ENCODE data around the gene SUPT20HL2.

The SUPT20HL2 gene

GRCh38 chrX:24292353-24292752 lies 21.5 kb downstream of the SUPT20HL2 start:
- DNase-seq (ENCODE audit: low read depth): no peak
- H3K4me3 ChIP-seq (ENCODE audit: low read depth, low read length): no peak overlapping the region
- TF ChIP-seq CTCF (IDR thresholded peaks at IDR 0.05; ENCODE audit: low read depth, low read length, missing control alignments): no peak

GRCh38 chrX:24285082-24285481 lies 28.8 kb downstream of the SUPT20HL2 start:
- DNase-seq (ENCODE audit: low read depth): no peak
- H3K4me3 ChIP-seq (ENCODE audit: low read depth, low read length): no peak overlapping the region
- peak; percentile 8 for TF ChIP-seq CTCF (IDR thresholded peaks at IDR 0.05; ENCODE audit: low read depth, low read length, missing control alignments)

GRCh38 chrX:24283127-24283794 lies 30.6 kb downstream of the SUPT20HL2 start:
- no peak overlapping the region for H3K4me3 ChIP-seq (ENCODE audit: low read depth, low read length)
- DNase-seq (ENCODE audit: low read depth): no peak
- TF ChIP-seq CTCF (IDR thresholded peaks at IDR 0.05; ENCODE audit: low read depth, low read length, missing control alignments): no peak

DNA sequence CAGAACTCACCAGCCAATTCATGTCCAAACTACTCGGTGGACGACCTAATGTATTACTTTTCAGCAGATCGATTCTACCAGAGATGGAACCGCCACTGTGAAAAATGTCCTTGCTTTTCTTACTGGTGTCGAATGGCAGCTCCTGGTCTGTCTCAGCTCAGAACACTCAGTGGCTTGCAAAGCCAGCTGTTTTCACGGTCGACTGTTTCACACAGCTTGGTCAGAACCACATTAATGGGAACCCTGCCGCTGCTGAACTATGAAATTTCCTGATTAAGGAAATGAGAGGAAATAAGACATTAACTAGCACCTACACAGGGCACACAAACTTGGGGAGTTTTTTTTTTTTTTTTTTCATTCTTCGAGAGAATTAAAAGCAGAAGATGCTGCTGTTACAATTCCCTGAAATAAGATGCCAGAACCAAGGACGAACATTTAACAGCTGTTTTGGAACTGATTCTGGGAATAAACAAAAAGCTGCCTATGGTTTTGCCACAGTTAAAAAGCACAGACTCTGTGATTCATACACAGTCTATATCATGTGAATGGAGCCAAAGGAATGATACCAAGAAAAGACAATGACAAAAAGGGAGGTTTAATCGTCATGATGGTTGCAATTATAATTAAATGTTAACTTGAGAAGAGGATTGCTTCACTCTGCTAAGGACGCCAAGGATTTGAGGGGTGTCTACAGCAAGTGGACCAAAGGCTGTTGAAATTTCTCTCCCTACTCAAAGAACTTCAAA lies 31.3 kb downstream of the SUPT20HL2 start:
- no peak for DNase-seq (ENCODE audit: low read depth)
- no peak for TF ChIP-seq CTCF (IDR thresholded peaks at IDR 0.05; ENCODE audit: low read depth, low read length, missing control alignments)
- no peak overlapping the region for H3K4me3 ChIP-seq (ENCODE audit: low read depth, low read length)

GRCh38 chrX:24277405-24277804 lies 36.5 kb downstream of the SUPT20HL2 start:
- no peak for DNase-seq (ENCODE audit: low read depth)
- TF ChIP-seq CTCF (IDR thresholded peaks at IDR 0.05; ENCODE audit: low read depth, low read length, missing control alignments): no peak
- H3K4me3 ChIP-seq (ENCODE audit: low read depth, low read length): no peak overlapping the region

DNA sequence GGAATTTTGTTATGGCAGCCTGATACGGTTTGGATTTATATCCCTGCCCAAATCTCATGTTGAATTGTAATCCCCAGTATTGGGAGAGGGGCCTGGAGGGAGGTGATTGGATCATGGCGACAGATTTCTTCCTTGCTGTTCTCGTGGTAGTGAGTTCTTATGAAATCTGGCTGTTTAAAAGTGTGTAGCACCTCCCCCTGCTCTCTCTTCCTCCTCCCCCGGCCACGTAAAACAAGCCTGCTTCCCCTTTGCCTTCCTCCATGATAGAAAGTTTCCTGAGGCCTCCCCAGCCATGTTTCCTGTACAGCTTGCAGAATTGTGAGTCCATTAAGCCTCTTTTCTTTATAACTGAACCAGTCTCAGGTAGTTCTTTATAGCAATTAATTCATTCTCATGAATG lies 37.9 kb downstream of the SUPT20HL2 start:
- TF ChIP-seq CTCF (IDR thresholded peaks at IDR 0.05; ENCODE audit: low read depth, low read length, missing control alignments): no peak
- DNase-seq (ENCODE audit: low read depth): no peak
- H3K4me3 ChIP-seq (ENCODE audit: low read depth, low read length): no peak overlapping the region

Measured in GM12864 (cell line).